Measurements from ENCODE around the gene CYP26B1. TPM values are rescaled to one million over a fixed set of nuclear protein-coding genes. Genes with fewer than 3 reads are reported as not detected.

The CYP26B1 gene
- total and polyA plus RNA-seq, 2 donors from 2014 or later = 2.5 to 3.1 TPM

DNA sequence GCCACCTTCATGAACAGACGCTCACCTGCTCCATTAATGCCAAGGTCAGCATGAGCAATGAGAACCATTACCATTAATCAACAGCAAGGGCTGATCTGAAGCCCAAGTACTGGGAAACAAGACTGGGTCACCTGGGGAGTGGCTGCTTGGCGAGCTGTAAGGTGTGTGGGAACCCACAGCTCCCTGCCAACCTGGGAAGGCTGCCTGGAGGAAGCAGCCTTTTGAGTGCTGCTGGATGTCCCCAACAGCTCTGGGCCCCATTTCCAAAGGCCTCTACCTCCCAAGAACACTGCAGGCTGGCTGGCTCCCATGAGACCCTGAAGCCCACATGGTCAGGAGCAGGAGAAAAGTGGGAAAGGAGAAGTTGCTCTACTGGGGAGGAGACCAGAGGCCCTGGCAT is 62.1 kb downstream of the CYP26B1 start:
- no peak for DNase-seq
- H3K4me3 ChIP-seq (ENCODE audit: low read length in 3 of 3) = no peak overlapping the region
- intact Hi-C loops (cut with DNase I) = no loop called here
- H3K9ac ChIP-seq (ENCODE audit: low read length in 3 of 3) = no peak overlapping the region
- H3K27ac ChIP-seq (ENCODE audit: low read depth in 2 of 2, low read length in 2 of 2) = no peak overlapping the region
- no peaks in the 10 kb centered on the region for H3K4me1 ChIP-seq (ENCODE audit: control insufficient read depth in 2 of 3, insufficient read depth in 2 of 3, low read depth in 1 of 3, low read length in 3 of 3)
- H3K27me3 ChIP-seq (ENCODE audit: control insufficient read depth, insufficient read depth, low read length) = no peaks in the 10 kb centered on the region
- FAIRE-seq = no peak
- H3K36me3 ChIP-seq (ENCODE audit: control insufficient read depth in 2 of 3, insufficient read depth in 3 of 3, low read length in 3 of 3) = no peaks in the 10 kb centered on the region
- H3K9me3 ChIP-seq (ENCODE audit: control insufficient read depth in 2 of 3, insufficient read depth in 1 of 3, low read length in 3 of 3) = no peaks in the 10 kb centered on the region
- TF ChIP-seq, protein P1, sequence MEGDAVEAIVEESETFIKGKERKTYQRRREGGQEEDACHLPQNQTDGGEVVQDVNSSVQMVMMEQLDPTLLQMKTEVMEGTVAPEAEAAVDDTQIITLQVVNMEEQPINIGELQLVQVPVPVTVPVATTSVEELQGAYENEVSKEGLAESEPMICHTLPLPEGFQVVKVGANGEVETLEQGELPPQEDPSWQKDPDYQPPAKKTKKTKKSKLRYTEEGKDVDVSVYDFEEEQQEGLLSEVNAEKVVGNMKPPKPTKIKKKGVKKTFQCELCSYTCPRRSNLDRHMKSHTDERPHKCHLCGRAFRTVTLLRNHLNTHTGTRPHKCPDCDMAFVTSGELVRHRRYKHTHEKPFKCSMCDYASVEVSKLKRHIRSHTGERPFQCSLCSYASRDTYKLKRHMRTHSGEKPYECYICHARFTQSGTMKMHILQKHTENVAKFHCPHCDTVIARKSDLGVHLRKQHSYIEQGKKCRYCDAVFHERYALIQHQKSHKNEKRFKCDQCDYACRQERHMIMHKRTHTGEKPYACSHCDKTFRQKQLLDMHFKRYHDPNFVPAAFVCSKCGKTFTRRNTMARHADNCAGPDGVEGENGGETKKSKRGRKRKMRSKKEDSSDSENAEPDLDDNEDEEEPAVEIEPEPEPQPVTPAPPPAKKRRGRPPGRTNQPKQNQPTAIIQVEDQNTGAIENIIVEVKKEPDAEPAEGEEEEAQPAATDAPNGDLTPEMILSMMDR (IDR thresholded peaks at IDR 0.05; ENCODE audit: borderline replicate concordance, extremely low read depth, insufficient read depth) = no peak

DNA sequence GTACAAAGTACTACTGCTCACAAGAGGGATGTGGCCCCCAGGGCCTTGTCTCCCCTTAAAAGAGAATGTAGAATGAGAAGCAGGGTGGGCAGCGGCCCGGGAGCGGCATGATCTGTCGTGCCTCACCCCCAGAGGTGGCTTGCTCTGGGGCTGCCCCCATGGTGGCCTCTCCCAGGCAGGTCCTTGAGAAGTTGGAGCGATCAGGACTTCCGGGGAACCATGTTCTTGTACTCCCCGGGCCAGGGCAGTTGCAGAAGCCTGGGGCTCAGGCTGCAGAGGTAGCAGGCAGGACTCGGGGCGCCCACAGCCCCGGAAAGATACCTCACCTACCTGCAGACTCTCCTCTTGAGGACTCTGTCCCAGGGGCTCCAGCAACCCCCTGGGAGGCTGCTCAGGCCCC is 62.6 kb downstream of the CYP26B1 start:
- DNase-seq (no peak), FAIRE-seq (no peak)
- no peak overlapping the region for H3K4me3 ChIP-seq (ENCODE audit: low read length in 3 of 3)
- intact Hi-C loops (cut with DNase I) = no loop called here
- no peaks in the 10 kb centered on the region for H3K9me3 ChIP-seq (ENCODE audit: control insufficient read depth in 2 of 3, insufficient read depth in 1 of 3, low read length in 3 of 3)
- no peaks in the 10 kb centered on the region for H3K27me3 ChIP-seq (ENCODE audit: control insufficient read depth, insufficient read depth, low read length)
- no peaks in the 10 kb centered on the region for H3K36me3 ChIP-seq (ENCODE audit: control insufficient read depth in 2 of 3, insufficient read depth in 3 of 3, low read length in 3 of 3)
- TF ChIP-seq, protein P1 (IDR thresholded peaks at IDR 0.05; ENCODE audit: borderline replicate concordance, extremely low read depth, insufficient read depth) = no peak
- no peak overlapping the region for H3K9ac ChIP-seq (ENCODE audit: low read length in 3 of 3)
- H3K4me1 ChIP-seq (ENCODE audit: control insufficient read depth in 2 of 3, insufficient read depth in 2 of 3, low read depth in 1 of 3, low read length in 3 of 3) = no peaks in the 10 kb centered on the region
- no peak overlapping the region for H3K27ac ChIP-seq (ENCODE audit: low read depth in 2 of 2, low read length in 2 of 2)

DNA sequence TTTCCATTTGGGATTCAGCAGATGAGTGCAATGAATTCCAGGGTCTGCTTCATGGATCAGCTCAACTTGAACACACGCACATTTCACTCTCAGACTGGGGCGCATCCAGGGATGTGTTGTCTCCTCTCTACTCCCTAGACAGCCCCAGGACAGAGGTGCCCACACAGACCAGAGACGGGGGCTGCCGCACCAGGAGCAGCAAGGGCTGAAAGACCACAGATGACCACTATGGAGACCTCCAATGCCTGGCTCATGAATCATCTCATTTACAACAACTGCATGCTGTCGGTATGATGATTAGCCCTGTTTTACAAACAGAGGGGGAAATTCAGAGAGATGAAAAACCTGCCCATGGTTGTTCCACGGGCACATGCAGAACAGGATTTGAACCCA is 63.1 kb downstream of the CYP26B1 start:
- DNase-seq = no peak
- H3K4me3 ChIP-seq (ENCODE audit: low read length in 3 of 3) = no peak overlapping the region
- no peak overlapping the region for H3K27ac ChIP-seq (ENCODE audit: low read depth in 2 of 2, low read length in 2 of 2)
- TF ChIP-seq, protein P1 (IDR thresholded peaks at IDR 0.05; ENCODE audit: borderline replicate concordance, extremely low read depth, insufficient read depth) = no peak
- no peaks in the 10 kb centered on the region for H3K4me1 ChIP-seq (ENCODE audit: control insufficient read depth in 2 of 3, insufficient read depth in 2 of 3, low read depth in 1 of 3, low read length in 3 of 3)
- no peaks in the 10 kb centered on the region for H3K27me3 ChIP-seq (ENCODE audit: control insufficient read depth, insufficient read depth, low read length)
- H3K9me3 ChIP-seq (ENCODE audit: control insufficient read depth in 2 of 3, insufficient read depth in 1 of 3, low read length in 3 of 3) = no peaks in the 10 kb centered on the region
- no peak overlapping the region for H3K9ac ChIP-seq (ENCODE audit: low read length in 3 of 3)
- no peaks in the 10 kb centered on the region for H3K36me3 ChIP-seq (ENCODE audit: control insufficient read depth in 2 of 3, insufficient read depth in 3 of 3, low read length in 3 of 3)
- intact Hi-C loops (cut with DNase I) = no loop called here
- FAIRE-seq = no peak

Measured in kidney (tissue), 14 donors.